ENCODE results near the gene EIF2AK3. TPM values are rescaled to one million over a fixed set of nuclear protein-coding genes. Genes with fewer than 3 reads are reported as not detected.
"Not testable (repeated sequence)": the region's sequence is repeated elsewhere in the genome, so short reads cannot be mapped to it uniquely, and the experiment has no call there.

The EIF2AK3 gene
- polyA plus RNA-seq, 2 of the 4 experiments (the other 2 are of a cell fraction) = 11.0 to 17.5 TPM

GRCh38 chr2:88626171-88627054 lies 851 bp downstream of the EIF2AK3 start:
- ATAC-seq (peak in 1 of 2 experiments; percentile 5; a peak in 2 of 6 replicates), DNase-seq (ENCODE audit: low read depth in 1 of 2, low spot score in 1 of 2) (peak; percentile 9 to 14), FAIRE-seq (no peak)
- WGBS (ENCODE audit: missing lambda C conversion rate) = 9% methylated on average over 40 of the region's 54 CpGs
- TF ChIP-seq E2F6 (IDR thresholded peaks at IDR 0.05; ENCODE audit: borderline replicate concordance, low read depth) (0 out of 2 replicates have a peak, but pooled peaks have one; percentile 40), JUN (IDR thresholded peaks at IDR 0.05) (peak in 1 of 2 experiments; percentile 41; a peak in 1 of 5 replicates), JUNB (IDR thresholded peaks at IDR 0.05) (no peak)
- CTCF ChIA-PET = no interaction called here
- POLR2A ChIA-PET = interaction anchor here (1.9 kb wide), 1 partner anchor 26 kb away, joined by 6 read pairs; no protein-coding TSS in a partner anchor
- Histone ChIP-seq H3K4me3 (peak overlapping the region; percentile 96), H3K4me1 (peaks cover 21% of the 10 kb centered on the region), H3K4me2 (peak overlapping the region; percentile 99), H3K27ac (peak overlapping the region; percentile 84 to 91), H3K9me3 (no peaks in the 10 kb centered on the region)

GRCh38 chr2:88624477-88624876 lies 2.8 kb downstream of the EIF2AK3 start:
- H3K4me2 ChIP-seq = no peak overlapping the region
- ChIA-PET CTCF (interaction anchor here (2.2 kb wide), 1 partner anchor 47 kb away, joined by 5 read pairs; no protein-coding TSS in a partner anchor), POLR2A (no interaction called here)
- no peak overlapping the region for H3K4me3 ChIP-seq
- H3K9me3 ChIP-seq = no peaks in the 10 kb centered on the region
- peaks cover 21% of the 10 kb centered on the region for H3K4me1 ChIP-seq
- ATAC-seq = no peak
- no peak for TF ChIP-seq MAFK (IDR thresholded peaks at IDR 0.05; ENCODE audit: partially characterized antibody)
- TF ChIP-seq HOXB13 (CRISPR knock-in tag; IDR thresholded peaks at IDR 0.05; ENCODE audit: low read depth) = no peak
- TF ChIP-seq ZNF302 (CRISPR knock-in tag; IDR thresholded peaks at IDR 0.05) = no peak
- no peak for TF ChIP-seq KDM1A (IDR thresholded peaks at IDR 0.05; ENCODE audit: low read depth)
- no peak for TF ChIP-seq CTCF (IDR thresholded peaks at IDR 0.05)
- TF ChIP-seq CEBPB (IDR thresholded peaks at IDR 0.05) = no peak
- no peak for TF ChIP-seq RARB (CRISPR knock-in tag; IDR thresholded peaks at IDR 0.05)
- TF ChIP-seq POLR2AphosphoS2 (conservative IDR thresholded peaks at IDR 0.05; ENCODE audit: low read length) = no peak
- TF ChIP-seq RCOR1 (IDR thresholded peaks at IDR 0.05; ENCODE audit: low read depth, low read length) = no peak
- TF ChIP-seq ESRRA (IDR thresholded peaks at IDR 0.05; ENCODE audit: borderline replicate concordance, low read length) = no peak
- no peak for TF ChIP-seq JUNB (IDR thresholded peaks at IDR 0.05)
- no peak for TF ChIP-seq USF2 (IDR thresholded peaks at IDR 0.05)
- no peak for FAIRE-seq
- no peak overlapping the region for H3K27ac ChIP-seq
- no peak for DNase-seq (ENCODE audit: low read depth in 1 of 2, low spot score in 1 of 2)
- 90% methylated on average over 4 of the region's 4 CpGs for WGBS (ENCODE audit: missing lambda C conversion rate)

- H3K4me2 ChIP-seq; H3K9me3 ChIP-seq; POLR2A ChIA-PET; H3K4me3 ChIP-seq; ATAC-seq; DNase-seq (ENCODE audit: low read depth in 1 of 2, low spot score in 1 of 2); FAIRE-seq; H3K27ac ChIP-seq: not testable (repeated sequence)
- 95% methylated on average over 11 of the region's 11 CpGs for WGBS (ENCODE audit: missing lambda C conversion rate)
- H3K4me1 ChIP-seq = peaks cover 20% of the 10 kb centered on the region
- CTCF ChIA-PET = interaction anchor here (2.2 kb wide), 1 partner anchor 48 kb away, joined by 5 read pairs; no protein-coding TSS in a partner anchor
Observed at GRCh38 chr2:88623831-88624465, 3.3 kb downstream of the EIF2AK3 start.

Data from A549 (cell line).